Activated CD4-positive, alpha-beta T cell treated with anti-CD3 and anti-CD28 coated beads for 36 hours (primary cell): ENCODE results near the gene NR2E3. TPM values are rescaled to one million over a fixed set of nuclear protein-coding genes. Genes with fewer than 3 reads are reported as not detected.
"Not testable (repeated sequence)": the region's sequence is repeated elsewhere in the genome, so short reads cannot be mapped to it uniquely, and the experiment has no call there.

Experiments
- ATAC-seq: fragments of 200-7000 bp; cut with Tn5 transposase; one replicate; pipeline ENCODE4 v1.10.0; 2021; ENCODE audit warnings: mild to moderate bottlenecking, moderate library complexity
- CTCF ChIA-PET: fragments of 350-600 bp; sonication (Branson Sonifier 250); formaldehyde crosslinking; loops from one replicate; lab custom pipeline; 2021; ENCODE audit warnings: antibody characterized with exemption; lab: Charles Lee
- POLR2A ChIA-PET: fragments of 350-600 bp; sonication (Branson Sonifier 250); formaldehyde crosslinking; loops from one replicate; lab custom pipeline; 2021; ENCODE audit warnings: antibody characterized with exemption, inconsistent platforms; lab: Charles Lee
- DNase-seq: peaks from one replicate; pipeline ENCODE4 v3.0.0-alpha.2; 2020
- H3K27ac Mint-ChIP-seq: one replicate; pipeline ENCODE4 v1.8.0; 2021; ENCODE audit warnings: mixed read lengths
- H3K27me3 Mint-ChIP-seq: one replicate; pipeline ENCODE4 v1.8.0; 2021; ENCODE audit warnings: mixed read lengths
- H3K36me3 Mint-ChIP-seq: one replicate; pipeline ENCODE4 v1.8.0; 2021; ENCODE audit warnings: low read depth, mixed read lengths
- H3K4me1 Mint-ChIP-seq: one replicate; pipeline ENCODE4 v1.8.0; 2021; ENCODE audit warnings: mixed read lengths
- H3K4me3 Mint-ChIP-seq: one replicate; pipeline ENCODE4 v1.8.0; 2021; ENCODE audit warnings: mild to moderate bottlenecking, moderate library complexity, mixed read lengths
- H3K9me3 Mint-ChIP-seq: one replicate; pipeline ENCODE4 v1.8.0; 2021; ENCODE audit warnings: low read depth, mixed read lengths
- intact Hi-C, 2 experiments: fragments of 100-400 bp; cut with DNase I in 1 of 2; cut with micrococcal nuclease in 1 of 2; formaldehyde crosslinking; loops; one replicate each; pipeline versions ENCODE4 v1.14.2 to v1.15.1; 2022 to 2024; cut with DNase I, micrococcal nuclease
- total RNA-seq, 2 experiments: library from RNA; stranded (reverse); gene quantifications; one replicate each; pipeline ENCODE4 v1.2.3, GENCODE V29; 2021

NR2E3 gene
- total RNA-seq, 2 experiments from 2014 or later = not detected

GRCh38 chr15:71821547-71822129 lies 11.3 kb downstream of the NR2E3 start:
- Mint-ChIP-seq H3K27ac (no peak overlapping the region), H3K4me3 (no peak overlapping the region), H3K27me3 (no peaks in the 10 kb centered on the region), H3K36me3 (peaks cover 46% of the 10 kb centered on the region), H3K9me3 (peaks cover 41% of the 10 kb centered on the region), H3K4me1 (no peaks in the 10 kb centered on the region)
- DNase-seq (no peak), ATAC-seq (no peak)
- POLR2A ChIA-PET = no interaction called here
- CTCF ChIA-PET = no interaction called here
- intact Hi-C loops = no loop called here

- no peak for DNase-seq
- no peak for ATAC-seq
- CTCF ChIA-PET = no interaction called here
- intact Hi-C loops = no loop called here
- Mint-ChIP-seq H3K4me3 (no peak overlapping the region), H3K27ac (no peak overlapping the region), H3K36me3 (peaks cover 60% of the 10 kb centered on the region), H3K4me1 (no peaks in the 10 kb centered on the region), H3K27me3 (no peaks in the 10 kb centered on the region), H3K9me3 (peaks cover 38% of the 10 kb centered on the region)
- POLR2A ChIA-PET = no interaction called here
These were observed 12.7 kb downstream of the NR2E3 start for GRCh38 chr15:71822890-71823630.

GRCh38 chr15:71823801-71824200 lies 13.4 kb downstream of the NR2E3 start:
- intact Hi-C loops = no loop called here
- Mint-ChIP-seq H3K36me3 (peaks cover 68% of the 10 kb centered on the region), H3K27me3 (no peaks in the 10 kb centered on the region), H3K4me1 (no peaks in the 10 kb centered on the region), H3K27ac (no peak overlapping the region), H3K4me3 (no peak overlapping the region), H3K9me3 (peaks cover 34% of the 10 kb centered on the region)
- CTCF ChIA-PET = no interaction called here
- ATAC-seq (no peak), DNase-seq (no peak)
- POLR2A ChIA-PET = no interaction called here

- ATAC-seq (no peak), DNase-seq (no peak)
- Mint-ChIP-seq H3K9me3 (peaks cover 28% of the 10 kb centered on the region), H3K36me3 (peaks cover 79% of the 10 kb centered on the region), H3K4me3 (no peak overlapping the region), H3K27ac (no peak overlapping the region), H3K4me1 (no peaks in the 10 kb centered on the region), H3K27me3 (no peaks in the 10 kb centered on the region)
- CTCF ChIA-PET = interaction anchor here (1.0 kb wide), 1 partner anchor 12 kb away, joined by 3 read pairs; no protein-coding TSS in a partner anchor
- POLR2A ChIA-PET = no interaction called here
- intact Hi-C loops = no loop called here
These were observed 14.8 kb downstream of the NR2E3 start for GRCh38 chr15:71825021-71825730.

GRCh38 chr15:71826196-71826595 lies 15.8 kb downstream of the NR2E3 start:
- CTCF ChIA-PET = interaction anchor here (1.0 kb wide), 1 partner anchor 11 kb away, joined by 3 read pairs; no protein-coding TSS in a partner anchor
- Mint-ChIP-seq H3K4me3 (no peak overlapping the region), H3K9me3 (peaks cover 21% of the 10 kb centered on the region), H3K27me3 (no peaks in the 10 kb centered on the region), H3K4me1 (no peaks in the 10 kb centered on the region), H3K27ac (no peak overlapping the region), H3K36me3 (peaks cover 81% of the 10 kb centered on the region)
- DNase-seq = no peak
- ATAC-seq = no peak
- POLR2A ChIA-PET = no interaction called here
- intact Hi-C loops = no loop called here

- intact Hi-C loops = no loop called here
- Mint-ChIP-seq H3K36me3 (peaks cover 47% of the 10 kb centered on the region), H3K9me3 (no peaks in the 10 kb centered on the region), H3K4me1 (no peaks in the 10 kb centered on the region), H3K27ac (no peak overlapping the region), H3K4me3 (no peak overlapping the region), H3K27me3 (no peaks in the 10 kb centered on the region)
- DNase-seq (no peak), ATAC-seq (no peak)
- ChIA-PET POLR2A (interaction anchor here (0.6 kb wide), 1 partner anchor 13 kb away, joined by 3 read pairs; no protein-coding TSS in a partner anchor), CTCF (no interaction called here)
These were observed 20.6 kb downstream of the NR2E3 start for GRCh38 chr15:71830981-71831380.

- DNase-seq (no peak), ATAC-seq (no peak)
- Mint-ChIP-seq H3K27ac (no peak overlapping the region), H3K4me3 (no peak overlapping the region), H3K9me3 (no peaks in the 10 kb centered on the region), H3K27me3 (no peaks in the 10 kb centered on the region), H3K36me3 (peaks cover 8% of the 10 kb centered on the region), H3K4me1 (peaks cover 12% of the 10 kb centered on the region)
- intact Hi-C loops = no loop called here
- ChIA-PET POLR2A (no interaction called here), CTCF (no interaction called here)
These were observed 31.2 kb downstream of the NR2E3 start for GRCh38 chr15:71841563-71841962.

- Mint-ChIP-seq H3K36me3 (peaks cover 18% of the 10 kb centered on the region), H3K4me1 (peaks cover under 1% of the 10 kb centered on the region), H3K27ac (no peak overlapping the region), H3K9me3 (no peaks in the 10 kb centered on the region), H3K4me3 (no peak overlapping the region), H3K27me3 (no peaks in the 10 kb centered on the region)
- intact Hi-C loops = no loop called here
- ChIA-PET CTCF (no interaction called here), POLR2A (no interaction called here)
- ATAC-seq (no peak), DNase-seq (no peak)
These were observed 34.6 kb downstream of the NR2E3 start for GRCh38 chr15:71844916-71845315.

GRCh38 chr15:71853543-71853942 lies 43.2 kb downstream of the NR2E3 start:
- ChIA-PET POLR2A (no interaction called here), CTCF (interaction anchor here (2.7 kb wide), 1 partner anchor 10 kb away, joined by 5 read pairs; no protein-coding TSS in a partner anchor)
- ATAC-seq (peak; percentile 55), DNase-seq (no peak)
- Mint-ChIP-seq H3K9me3 (no peaks in the 10 kb centered on the region), H3K4me3 (no peak overlapping the region), H3K27ac (no peak overlapping the region), H3K36me3 (peaks cover 29% of the 10 kb centered on the region), H3K4me1 (no peaks in the 10 kb centered on the region), H3K27me3 (no peaks in the 10 kb centered on the region)
- intact Hi-C loops = no loop called here

GRCh38 chr15:71858232-71858631 lies 47.9 kb downstream of the NR2E3 start:
- ATAC-seq, H3K9me3 Mint-ChIP-seq, H3K27ac Mint-ChIP-seq, DNase-seq, H3K27me3 Mint-ChIP-seq, H3K4me1 Mint-ChIP-seq, POLR2A ChIA-PET, CTCF ChIA-PET, H3K4me3 Mint-ChIP-seq, intact Hi-C loops: not testable (repeated sequence)
- peaks cover 30% of the 10 kb centered on the region for H3K36me3 Mint-ChIP-seq
